ENCODE measurements around the gene RMRP.

DNA sequence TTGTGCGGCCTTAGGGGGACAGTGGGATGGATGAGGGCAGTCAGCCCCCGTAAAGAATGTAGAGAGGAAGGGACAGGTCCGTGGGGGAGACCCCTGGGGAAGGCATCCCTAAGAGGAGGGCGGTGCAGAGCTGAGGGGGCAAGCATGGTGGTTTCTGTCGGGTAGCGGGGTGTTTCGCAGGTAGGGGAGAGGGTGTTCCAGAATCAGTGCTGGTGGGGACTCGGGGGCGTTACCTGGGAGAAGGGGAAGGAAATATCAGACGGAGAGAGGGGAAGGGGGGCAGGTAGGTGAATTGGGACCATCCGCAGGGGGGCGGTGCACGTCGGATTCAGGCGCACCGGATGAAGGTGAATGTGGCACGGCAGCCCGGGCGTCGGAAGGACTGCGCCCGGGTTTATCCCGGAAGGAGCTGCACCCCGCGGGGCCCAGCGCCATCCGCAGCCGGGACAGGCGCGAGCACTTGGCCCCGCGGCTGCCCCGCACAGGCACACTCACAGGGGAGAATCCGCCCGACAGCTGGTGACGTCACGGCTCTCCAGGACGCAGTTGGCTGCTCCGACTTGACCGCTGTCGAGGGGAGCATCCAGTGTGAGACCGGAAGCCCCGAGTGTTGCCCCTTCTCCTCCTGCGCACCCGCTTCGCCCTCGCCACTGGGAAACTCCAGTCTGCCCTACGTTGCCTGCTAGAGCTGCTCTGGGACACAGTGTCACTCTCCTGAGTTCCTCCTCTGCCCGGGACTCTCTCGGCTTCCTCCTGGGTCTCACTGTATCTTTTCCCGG lies 40.9 kb downstream of the RMRP start:
- TF ChIP-seq EZH2 (IDR thresholded peaks at IDR 0.05; ENCODE audit: borderline replicate concordance, low read length): no peak
- TF ChIP-seq, protein P1, sequence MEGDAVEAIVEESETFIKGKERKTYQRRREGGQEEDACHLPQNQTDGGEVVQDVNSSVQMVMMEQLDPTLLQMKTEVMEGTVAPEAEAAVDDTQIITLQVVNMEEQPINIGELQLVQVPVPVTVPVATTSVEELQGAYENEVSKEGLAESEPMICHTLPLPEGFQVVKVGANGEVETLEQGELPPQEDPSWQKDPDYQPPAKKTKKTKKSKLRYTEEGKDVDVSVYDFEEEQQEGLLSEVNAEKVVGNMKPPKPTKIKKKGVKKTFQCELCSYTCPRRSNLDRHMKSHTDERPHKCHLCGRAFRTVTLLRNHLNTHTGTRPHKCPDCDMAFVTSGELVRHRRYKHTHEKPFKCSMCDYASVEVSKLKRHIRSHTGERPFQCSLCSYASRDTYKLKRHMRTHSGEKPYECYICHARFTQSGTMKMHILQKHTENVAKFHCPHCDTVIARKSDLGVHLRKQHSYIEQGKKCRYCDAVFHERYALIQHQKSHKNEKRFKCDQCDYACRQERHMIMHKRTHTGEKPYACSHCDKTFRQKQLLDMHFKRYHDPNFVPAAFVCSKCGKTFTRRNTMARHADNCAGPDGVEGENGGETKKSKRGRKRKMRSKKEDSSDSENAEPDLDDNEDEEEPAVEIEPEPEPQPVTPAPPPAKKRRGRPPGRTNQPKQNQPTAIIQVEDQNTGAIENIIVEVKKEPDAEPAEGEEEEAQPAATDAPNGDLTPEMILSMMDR (IDR thresholded peaks at IDR 0.05; ENCODE audit: low read length): peak; percentile 56; the same call in 1 of the 2 replicates

All from OCI-LY1 (cell line).